OCI-LY7 (cell line): ENCODE data around the gene SERGEF. TPM values are rescaled to one million over a fixed set of nuclear protein-coding genes. Genes with fewer than 3 reads are reported as not detected.

Experiments
- BruUV-seq: library from RNA; stranded (reverse); fragments of 400-500 nt; replicated peaks from 2 replicates; lab custom pipeline; 2021; lab: Mats Ljungman, UMichigan
- CTCF ChIA-PET: fragments of 300-600 bp; sonication (Branson Sonifier 250); formaldehyde crosslinking; loops from one replicate; lab custom pipeline; 2022; ENCODE audit warnings: antibody characterized with exemption; ENCODE audit not compliant: unreplicated experiment; lab: Charles Lee
- POLR2A ChIA-PET: fragments of 300-600 bp; sonication (Branson Sonifier 250); formaldehyde crosslinking; loops from one replicate; lab custom pipeline; 2022; ENCODE audit warnings: antibody characterized with exemption; lab: Charles Lee
- DNase-seq: peaks from one replicate; pipeline ENCODE4 v3.0.0-alpha.2; 2015; ENCODE audit warnings: low spot score
- H2AFZ ChIP-seq: fragments of 200-600 bp; sonication (generic), shearing (Covaris generic); 2 replicates; pipeline ENCODE4 v1.6.1; 2014; ENCODE audit warnings: mild to moderate bottlenecking, antibody characterized with exemption, low read length, moderate library complexity
- H3K27ac ChIP-seq: fragments of 200-600 bp; sonication (generic); 2 replicates; pipeline ENCODE4 v1.5.1; 2014; ENCODE audit warnings: mixed run types, low read depth, mild to moderate bottlenecking, moderate library complexity, low read length, inconsistent platforms; ENCODE audit not compliant: poor library complexity, severe bottlenecking
- H3K36me3 ChIP-seq: fragments of 200-600 bp; sonication (generic); 2 replicates; pipeline ENCODE4 v1.6.1; 2014; ENCODE audit warnings: mild to moderate bottlenecking, antibody characterized with exemption, low read length, moderate library complexity, mixed read lengths; ENCODE audit not compliant: insufficient read depth
- H3K4me1 ChIP-seq: fragments of 200-600 bp; sonication (generic); 2 replicates; pipeline ENCODE4 v1.5.1; 2014; ENCODE audit warnings: mild to moderate bottlenecking, low read length; ENCODE audit not compliant: insufficient read depth, poor library complexity, severe bottlenecking
- H3K4me2 ChIP-seq: fragments of 200-600 bp; sonication (generic); 2 replicates; pipeline ENCODE4 v1.6.1; 2014; ENCODE audit warnings: mild to moderate bottlenecking, low read length
- H3K4me3 ChIP-seq: fragments of 200-600 bp; sonication (generic); 2 replicates; pipeline ENCODE4 v1.5.1; 2014; ENCODE audit warnings: mild to moderate bottlenecking, low read depth, low read length; ENCODE audit not compliant: poor library complexity, severe bottlenecking
- H3K79me2 ChIP-seq: fragments of 200-600 bp; sonication (generic); 2 replicates; pipeline ENCODE4 v1.6.1; 2016; ENCODE audit warnings: low read depth, mild to moderate bottlenecking, low read length, moderate library complexity, mixed read lengths; ENCODE audit not compliant: insufficient read depth
- H3K9me2 ChIP-seq: fragments of 200-600 bp; sonication (generic); 2 replicates; pipeline ENCODE4 v1.6.1; 2016; ENCODE audit warnings: mild to moderate bottlenecking, low read length, mixed read lengths; ENCODE audit not compliant: insufficient read depth
- H3K9me3 ChIP-seq: fragments of 200-600 bp; sonication (generic); 2 replicates; pipeline ENCODE4 v1.6.1; 2014; ENCODE audit warnings: mild to moderate bottlenecking, mixed run types, low read length, mixed read lengths
- H4K20me1 ChIP-seq: fragments of 200-600 bp; sonication (generic); 2 replicates; pipeline ENCODE4 v1.6.1; 2014; ENCODE audit warnings: mild to moderate bottlenecking, antibody characterized with exemption, low read length, moderate library complexity, mixed read lengths; ENCODE audit not compliant: insufficient read depth
- EZH2phosphoT487 ChIP-seq: fragments of 200-600 bp; sonication (generic); IDR thresholded peaks from 2 replicates; pipeline ENCODE4 v1.6.1; 2018; ENCODE audit warnings: low read depth, borderline replicate concordance, mild to moderate bottlenecking, mixed run types, antibody characterized with exemption, low read length, moderate library complexity, mixed read lengths
- intact Hi-C: fragments of 100-400 bp; cut with micrococcal nuclease; formaldehyde crosslinking; loops from one replicate; pipeline ENCODE4 v1.10.0; 2022; ENCODE audit not compliant: unreplicated experiment
- total RNA-seq, 2 experiments: library from RNA; depleted of rRNA in 1 of 2; stranded (reverse); fragments of >200 nt in 1 of 2; shearing (Covaris generic) in 1 of 2; gene quantifications; 2 replicates each; pipeline ENCODE4 v1.2.3, GENCODE V29; 2014 to 2022
- TF ChIP-seq, protein P1 (sequence below): fragments of 200-600 bp; sonication (generic); conservative IDR thresholded peaks from 2 replicates; pipeline ENCODE4 v1.5.1; 2014; ENCODE audit warnings: mild to moderate bottlenecking, antibody characterized with exemption, low read length, moderate library complexity, mixed read lengths

SERGEF gene
- total RNA-seq, 2 experiments from 2014 or later, result 35.4 to 42.2 TPM

DNA sequence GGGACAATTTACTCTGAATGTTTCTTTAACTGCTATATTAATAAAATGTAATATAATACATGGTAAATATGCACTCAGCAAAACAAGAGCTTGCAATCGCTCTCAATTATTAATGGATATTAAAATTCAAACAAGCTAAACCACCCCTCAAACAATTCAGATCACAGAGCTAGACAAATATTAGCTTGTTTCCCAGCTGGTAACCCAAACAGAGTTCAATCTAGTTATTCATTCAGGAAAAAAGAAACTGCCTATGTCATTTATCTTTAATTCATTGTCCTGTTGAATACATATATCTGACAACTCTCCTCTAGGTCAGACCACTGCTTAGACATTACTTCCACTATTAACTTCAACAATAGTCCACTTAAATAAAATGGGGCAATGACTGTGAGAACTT lies 78.7 kb downstream of the SERGEF start:
- BruUV-seq, result no TSS peak
- no peaks in the 10 kb centered on the region for H3K9me3 ChIP-seq
- no peaks in the 10 kb centered on the region for H3K79me2 ChIP-seq
- no peak overlapping the region for H2AFZ ChIP-seq
- H3K27ac ChIP-seq, result no peak overlapping the region
- H3K4me1 ChIP-seq, result no peaks in the 10 kb centered on the region
- peaks cover 4% of the 10 kb centered on the region; the same call in 1 of the 2 replicates for H3K36me3 ChIP-seq
- no peaks in the 10 kb centered on the region for H4K20me1 ChIP-seq
- intact Hi-C loops, result no loop called here
- ChIA-PET POLR2A (no interaction called here), CTCF (no interaction called here)
- DNase-seq, result no peak
- no peak for TF ChIP-seq EZH2phosphoT487
- TF ChIP-seq, protein P1, sequence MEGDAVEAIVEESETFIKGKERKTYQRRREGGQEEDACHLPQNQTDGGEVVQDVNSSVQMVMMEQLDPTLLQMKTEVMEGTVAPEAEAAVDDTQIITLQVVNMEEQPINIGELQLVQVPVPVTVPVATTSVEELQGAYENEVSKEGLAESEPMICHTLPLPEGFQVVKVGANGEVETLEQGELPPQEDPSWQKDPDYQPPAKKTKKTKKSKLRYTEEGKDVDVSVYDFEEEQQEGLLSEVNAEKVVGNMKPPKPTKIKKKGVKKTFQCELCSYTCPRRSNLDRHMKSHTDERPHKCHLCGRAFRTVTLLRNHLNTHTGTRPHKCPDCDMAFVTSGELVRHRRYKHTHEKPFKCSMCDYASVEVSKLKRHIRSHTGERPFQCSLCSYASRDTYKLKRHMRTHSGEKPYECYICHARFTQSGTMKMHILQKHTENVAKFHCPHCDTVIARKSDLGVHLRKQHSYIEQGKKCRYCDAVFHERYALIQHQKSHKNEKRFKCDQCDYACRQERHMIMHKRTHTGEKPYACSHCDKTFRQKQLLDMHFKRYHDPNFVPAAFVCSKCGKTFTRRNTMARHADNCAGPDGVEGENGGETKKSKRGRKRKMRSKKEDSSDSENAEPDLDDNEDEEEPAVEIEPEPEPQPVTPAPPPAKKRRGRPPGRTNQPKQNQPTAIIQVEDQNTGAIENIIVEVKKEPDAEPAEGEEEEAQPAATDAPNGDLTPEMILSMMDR, result no peak
- no peaks in the 10 kb centered on the region for H3K9me2 ChIP-seq
- H3K4me3 ChIP-seq, result no peak overlapping the region
- H3K4me2 ChIP-seq, result no peak overlapping the region

DNA sequence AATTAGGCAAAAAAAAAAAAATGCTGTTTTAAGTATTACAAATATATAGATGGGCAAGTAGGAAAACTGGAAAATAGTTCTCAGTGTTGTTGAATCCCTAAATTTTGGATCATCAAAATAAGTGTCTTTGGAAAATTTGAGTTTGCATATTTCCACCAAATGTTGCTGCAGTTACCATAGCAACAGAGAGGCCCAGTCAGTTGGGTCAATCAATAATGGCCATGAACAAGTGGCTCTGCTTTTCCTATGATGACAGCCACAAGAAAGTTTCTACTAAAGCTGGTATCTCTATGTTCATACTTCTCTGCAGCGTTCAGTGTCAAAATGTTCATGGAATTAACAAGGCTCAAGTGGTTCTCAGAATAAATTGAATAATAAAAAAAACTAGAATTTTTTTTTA lies 79.1 kb downstream of the SERGEF start:
- H3K4me2 ChIP-seq, result no peak overlapping the region
- H3K9me3 ChIP-seq, result no peaks in the 10 kb centered on the region
- no peak for DNase-seq
- H4K20me1 ChIP-seq, result no peaks in the 10 kb centered on the region
- H3K79me2 ChIP-seq, result no peaks in the 10 kb centered on the region
- H3K4me3 ChIP-seq, result no peak overlapping the region
- H3K36me3 ChIP-seq, result peaks cover 4% of the 10 kb centered on the region; the same call in 1 of the 2 replicates
- CTCF ChIA-PET, result no interaction called here
- no peak overlapping the region for H3K27ac ChIP-seq
- H3K9me2 ChIP-seq, result no peaks in the 10 kb centered on the region
- POLR2A ChIA-PET, result no interaction called here
- no TSS peak for BruUV-seq
- no peak overlapping the region for H2AFZ ChIP-seq
- TF ChIP-seq EZH2phosphoT487, result no peak
- TF ChIP-seq, protein P1, result no peak
- no peaks in the 10 kb centered on the region for H3K4me1 ChIP-seq
- intact Hi-C loops, result no loop called here

DNA sequence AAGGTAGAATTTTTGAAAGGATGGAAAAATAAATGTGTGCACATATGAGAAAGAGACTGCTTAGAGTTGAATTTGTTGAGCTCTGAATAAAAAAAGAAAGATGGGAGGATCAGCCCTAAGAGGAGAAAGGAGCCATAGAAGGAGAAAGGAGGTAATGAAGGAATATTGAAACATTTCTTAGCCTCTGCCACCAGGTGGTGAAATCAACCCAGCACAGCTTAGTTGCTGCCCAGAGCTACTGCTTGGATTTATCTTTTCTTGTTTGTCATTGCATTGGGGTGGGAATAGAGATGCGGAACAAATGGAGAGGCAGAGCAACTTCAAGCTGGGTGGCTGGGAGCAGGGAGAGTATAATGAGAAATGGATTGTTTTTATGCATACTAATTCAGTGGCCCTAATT lies 80.4 kb downstream of the SERGEF start:
- ChIA-PET CTCF (no interaction called here), POLR2A (interaction anchor here (1.0 kb wide), 1 partner anchor 52 kb away, joined by 3 read pairs; no protein-coding TSS in a partner anchor)
- Histone ChIP-seq H3K4me3 (no peak overlapping the region), H4K20me1 (no peaks in the 10 kb centered on the region), H3K9me2 (no peaks in the 10 kb centered on the region), H3K27ac (no peak overlapping the region), H3K79me2 (no peaks in the 10 kb centered on the region), H2AFZ (no peak overlapping the region), H3K36me3 (peaks cover 4% of the 10 kb centered on the region; the same call in 1 of the 2 replicates), H3K9me3 (no peaks in the 10 kb centered on the region), H3K4me1 (no peaks in the 10 kb centered on the region), H3K4me2 (no peak overlapping the region)
- no peak for DNase-seq
- intact Hi-C loops, result no loop called here
- TF ChIP-seq, protein P1, result peak; percentile 47
- no peak for TF ChIP-seq EZH2phosphoT487
- BruUV-seq, result no TSS peak
